ENCODE measurements around the gene FAM221B.

FAM221B gene

GRCh38 chr9:35847792-35848572, 19.4 kb upstream of the FAM221B start:
- DNase-seq (ENCODE audit: low read depth in 2 of 2) = no peak

GRCh38 chr9:35845824-35846771, 17.6 kb upstream of the FAM221B start:
- no peak for DNase-seq (ENCODE audit: low read depth in 2 of 2)

- no peak for DNase-seq (ENCODE audit: low read depth in 2 of 2)
These were observed 16.2 kb upstream of the FAM221B start for GRCh38 chr9:35844628-35845270.

GRCh38 chr9:35842795-35843194, 14.3 kb upstream of the FAM221B start:
- no peak for DNase-seq (ENCODE audit: low read depth in 2 of 2)

- no peak for DNase-seq (ENCODE audit: low read depth in 2 of 2)
These were observed 13.7 kb upstream of the FAM221B start for GRCh38 chr9:35842020-35842745.

GRCh38 chr9:35841645-35841900, 13.0 kb upstream of the FAM221B start:
- no peak for DNase-seq (ENCODE audit: low read depth in 2 of 2)

GRCh38 chr9:35840881-35841644, 12.5 kb upstream of the FAM221B start:
- DNase-seq (ENCODE audit: low read depth in 2 of 2) = no peak

- DNase-seq (ENCODE audit: low read depth in 2 of 2) = no peak
These were observed 11.4 kb upstream of the FAM221B start for GRCh38 chr9:35839926-35840325.

- no peak for DNase-seq (ENCODE audit: low read depth in 2 of 2)
These were observed 8.1 kb upstream of the FAM221B start for GRCh38 chr9:35836595-35836994.

- DNase-seq (ENCODE audit: low read depth in 2 of 2) = no peak
These were observed 7.2 kb upstream of the FAM221B start for GRCh38 chr9:35835766-35836165.

- DNase-seq (ENCODE audit: low read depth in 2 of 2) = no peak
These were observed 6.7 kb upstream of the FAM221B start for GRCh38 chr9:35835216-35835632.

GRCh38 chr9:35834260-35835215, 6.0 kb upstream of the FAM221B start:
- no peak for DNase-seq (ENCODE audit: low read depth in 2 of 2)

GRCh38 chr9:35832814-35833213, 4.3 kb upstream of the FAM221B start:
- no peak for DNase-seq (ENCODE audit: low read depth in 2 of 2)

- DNase-seq (ENCODE audit: low read depth in 2 of 2) = no peak
These were observed 2.5 kb upstream of the FAM221B start for GRCh38 chr9:35831040-35831439.

GRCh38 chr9:35829764-35830096, 1.2 kb upstream of the FAM221B start:
- DNase-seq (ENCODE audit: low read depth in 2 of 2) = no peak

- DNase-seq (ENCODE audit: low read depth in 2 of 2) = peak; percentile 82 to 93
These were observed 692 bp upstream of the FAM221B start, which contains the start of gene TMEM8B for GRCh38 chr9:35829084-35829763. TMEM8B (plus strand) TSS chr9:35829228; CDS start chr9:35829448, 220 bp downstream.

GRCh38 chr9:35827486-35827885, 1.0 kb downstream of the FAM221B start:
- DNase-seq (ENCODE audit: low read depth in 2 of 2) = no peak

GRCh38 chr9:35826071-35826701, 2.3 kb downstream of the FAM221B start:
- no peak for DNase-seq (ENCODE audit: low read depth in 2 of 2)

- no peak for DNase-seq (ENCODE audit: low read depth in 2 of 2)
These were observed 5.6 kb downstream of the FAM221B start for GRCh38 chr9:35822926-35823325.

All from stimulated activated CD8-positive, alpha-beta memory T cell treated with anti-CD3 and anti-CD28 coated beads, Interleukin-2, amount 100 ng/mL, for 1 hour (primary cell).